PC-9 (cell line): Measurements from ENCODE around the gene CLC.

Source experiments
- EZH2 ChIP-seq: fragments of 200-600 bp; sonication (generic); IDR thresholded peaks from 2 replicates; pipeline ENCODE4 v1.8.0; 2017; ENCODE audit warnings: antibody characterized with exemption, low read depth
- TF ChIP-seq, protein P1 (sequence below): fragments of 200-600 bp; sonication (generic); conservative IDR thresholded peaks from 2 replicates; pipeline ENCODE4 v1.6.1; 2017; ENCODE audit warnings: mixed run types, antibody characterized with exemption, mild to moderate bottlenecking, moderate library complexity

DNA sequence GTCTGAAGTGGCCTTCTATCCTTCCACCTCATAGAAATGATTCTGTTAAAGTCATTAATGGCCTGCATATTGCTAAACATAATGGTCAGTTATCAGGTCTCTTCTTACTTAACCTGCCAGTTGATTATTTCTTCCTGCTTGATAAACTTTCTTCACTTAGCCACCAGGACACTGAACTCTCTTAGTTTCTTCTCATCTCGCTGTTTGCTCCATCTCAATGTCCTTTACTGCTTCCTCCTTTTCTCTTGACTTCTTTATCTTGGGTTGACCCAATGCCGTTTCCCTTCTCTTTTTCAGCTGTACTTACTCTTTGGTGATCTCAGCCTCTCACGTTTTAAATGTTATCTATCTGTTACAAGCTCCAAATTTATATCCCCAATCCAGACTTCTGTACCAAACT is 17.1 kb upstream of the CLC start:
- TF ChIP-seq, protein P1, sequence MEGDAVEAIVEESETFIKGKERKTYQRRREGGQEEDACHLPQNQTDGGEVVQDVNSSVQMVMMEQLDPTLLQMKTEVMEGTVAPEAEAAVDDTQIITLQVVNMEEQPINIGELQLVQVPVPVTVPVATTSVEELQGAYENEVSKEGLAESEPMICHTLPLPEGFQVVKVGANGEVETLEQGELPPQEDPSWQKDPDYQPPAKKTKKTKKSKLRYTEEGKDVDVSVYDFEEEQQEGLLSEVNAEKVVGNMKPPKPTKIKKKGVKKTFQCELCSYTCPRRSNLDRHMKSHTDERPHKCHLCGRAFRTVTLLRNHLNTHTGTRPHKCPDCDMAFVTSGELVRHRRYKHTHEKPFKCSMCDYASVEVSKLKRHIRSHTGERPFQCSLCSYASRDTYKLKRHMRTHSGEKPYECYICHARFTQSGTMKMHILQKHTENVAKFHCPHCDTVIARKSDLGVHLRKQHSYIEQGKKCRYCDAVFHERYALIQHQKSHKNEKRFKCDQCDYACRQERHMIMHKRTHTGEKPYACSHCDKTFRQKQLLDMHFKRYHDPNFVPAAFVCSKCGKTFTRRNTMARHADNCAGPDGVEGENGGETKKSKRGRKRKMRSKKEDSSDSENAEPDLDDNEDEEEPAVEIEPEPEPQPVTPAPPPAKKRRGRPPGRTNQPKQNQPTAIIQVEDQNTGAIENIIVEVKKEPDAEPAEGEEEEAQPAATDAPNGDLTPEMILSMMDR, result no peak
- TF ChIP-seq EZH2, result no peak
